HFFc6 (cell line): ENCODE measurements around the gene IREB2. TPM values are rescaled to one million over a fixed set of nuclear protein-coding genes. Genes with fewer than 3 reads are reported as not detected.
A peak's percentile ranks its signal among the peaks of the same experiment; 100 is the strongest.
"Not testable (repeated sequence)": the region's sequence is repeated elsewhere in the genome, so short reads cannot be mapped to it uniquely, and the experiment has no call there.

Experiments
- DNase-seq: peaks from one replicate; pipeline ENCODE4 v3.0.0-alpha.2; 2018
- H3K27ac Mint-ChIP-seq: 2 replicates; pipeline ENCODE4 v1.8.0; 2020; ENCODE audit warnings: mild to moderate bottlenecking, mixed read lengths
- H3K27me3 Mint-ChIP-seq: 2 replicates; pipeline ENCODE4 v1.8.0; 2021; ENCODE audit warnings: mild to moderate bottlenecking, moderate library complexity, mixed read lengths; ENCODE audit not compliant: insufficient read depth
- H3K36me3 Mint-ChIP-seq: 2 replicates; pipeline ENCODE4 v1.8.0; 2021; ENCODE audit warnings: low read depth, mixed read lengths
- H3K4me1 Mint-ChIP-seq: 2 replicates; pipeline ENCODE4 v1.8.0; 2020; ENCODE audit warnings: low read depth, mixed read lengths
- H3K4me3 Mint-ChIP-seq: 2 replicates; pipeline ENCODE4 v1.8.0; 2020; ENCODE audit warnings: mild to moderate bottlenecking, moderate library complexity, mixed read lengths
- H3K9me3 Mint-ChIP-seq: 2 replicates; pipeline ENCODE4 v1.8.0; 2020; ENCODE audit warnings: mild to moderate bottlenecking, mixed read lengths
- CTCF ChIP-seq: fragments of 200-600 bp; sonication (generic); IDR thresholded peaks from 2 replicates; pipeline ENCODE4 v1.5.0; 2021; ENCODE audit warnings: antibody characterized with exemption, mild to moderate bottlenecking
- total RNA-seq, 6 experiments: library from RNA; stranded (reverse); fragmentation: NEBNext Ultra II Directional; extraction: Animal tissue kit (Norgen Biotek cat#: 25700); gene quantifications; 2 replicates in 1 of 6; 3 replicates in 5 of 6; pipeline ENCODE4 v1.2.3, GENCODE V29; 2021

Gene IREB2
- total RNA-seq, 6 experiments from 2014 or later: 35.8 to 42.5 (median 38.5) TPM

- Mint-ChIP-seq H3K27ac (0 out of 2 replicates have a peak overlapping the region, but pooled peaks have one; percentile 14), H3K27me3 (no peaks in the 10 kb centered on the region; the same call in 1 of the 2 replicates), H3K9me3 (no peaks in the 10 kb centered on the region), H3K4me3 (peak overlapping the region; percentile 92), H3K36me3 (no peaks in the 10 kb centered on the region), H3K4me1 (peaks cover 20% of the 10 kb centered on the region)
- no peak for DNase-seq
- no peak for TF ChIP-seq CTCF
Observed at GRCh38 chr15:78507831-78508160, 69.8 kb downstream of the IREB2 start.

- no peak for DNase-seq
- Mint-ChIP-seq H3K27ac (0 out of 2 replicates have a peak overlapping the region, but pooled peaks have one; percentile 14), H3K9me3 (no peaks in the 10 kb centered on the region), H3K4me1 (peaks cover 20% of the 10 kb centered on the region), H3K4me3 (peak overlapping the region; percentile 92), H3K36me3 (no peaks in the 10 kb centered on the region), H3K27me3 (no peaks in the 10 kb centered on the region; the same call in 1 of the 2 replicates)
- no peak for TF ChIP-seq CTCF
Observed at GRCh38 chr15:78508272-78508671, 70.3 kb downstream of the IREB2 start.

- Mint-ChIP-seq H3K4me3 (no peak overlapping the region), H3K4me1 (peaks cover 20% of the 10 kb centered on the region), H3K27me3 (no peaks in the 10 kb centered on the region; the same call in 1 of the 2 replicates), H3K27ac (no peak overlapping the region), H3K36me3 (no peaks in the 10 kb centered on the region), H3K9me3 (no peaks in the 10 kb centered on the region)
- no peak for DNase-seq
- no peak for TF ChIP-seq CTCF
Observed at GRCh38 chr15:78509726-78510312, 71.8 kb downstream of the IREB2 start.

- not testable (repeated sequence) for H3K27me3 Mint-ChIP-seq, H3K9me3 Mint-ChIP-seq, DNase-seq, H3K4me1 Mint-ChIP-seq, H3K4me3 Mint-ChIP-seq, H3K27ac Mint-ChIP-seq
- H3K36me3 Mint-ChIP-seq: peaks cover 14% of the 10 kb centered on the region; the same call in 1 of the 2 replicates
Observed at GRCh38 chr15:78520035-78520434, 82.0 kb downstream of the IREB2 start.

- Mint-ChIP-seq H3K27me3 (peaks cover 5% of the 10 kb centered on the region), H3K9me3 (peaks cover 10% of the 10 kb centered on the region), H3K36me3 (peaks cover 14% of the 10 kb centered on the region; the same call in 1 of the 2 replicates), H3K27ac (no peak overlapping the region), H3K4me1 (no peaks in the 10 kb centered on the region), H3K4me3 (no peak overlapping the region)
- TF ChIP-seq CTCF: no peak
- DNase-seq: no peak
Observed at GRCh38 chr15:78524230-78524629, 86.2 kb downstream of the IREB2 start.

GRCh38 chr15:78527325-78527724 is 89.3 kb downstream of the IREB2 start:
- peaks cover 10% of the 10 kb centered on the region for H3K9me3 Mint-ChIP-seq
- H3K27ac Mint-ChIP-seq: no peak overlapping the region
- TF ChIP-seq CTCF: no peak
- H3K36me3 Mint-ChIP-seq: peaks cover 14% of the 10 kb centered on the region; the same call in 1 of the 2 replicates
- H3K4me3 Mint-ChIP-seq: no peak overlapping the region
- H3K27me3 Mint-ChIP-seq: peaks cover 2% of the 10 kb centered on the region
- no peaks in the 10 kb centered on the region for H3K4me1 Mint-ChIP-seq
- DNase-seq: no peak
